ENCODE measurements around the gene CROT.

CROT gene

GRCh38 chr7:87375662-87376435, 30.4 kb downstream of the CROT start:
- Histone ChIP-seq H3K9ac (ENCODE audit: insufficient read length) (no peak overlapping the region), H3K27ac (no peak overlapping the region), H3K9me3 (ENCODE audit: low read depth, low read length) (no peaks in the 10 kb centered on the region), H3K36me3 (ENCODE audit: insufficient read depth, low read length) (no peaks in the 10 kb centered on the region), H3K4me3 (no peak overlapping the region)
- DNase-seq (ENCODE audit: low read depth, low spot score), result no peak
- TF ChIP-seq FOXP2 (optimal IDR thresholded peaks at IDR 0.05; ENCODE audit: control extremely low read depth, extremely low read length, insufficient read depth) (no peak), EZH2 (IDR thresholded peaks at IDR 0.05) (no peak), POLR2AphosphoS5 (IDR thresholded peaks at IDR 0.05; ENCODE audit: borderline replicate concordance, low read depth, low read length) (no peak)

GRCh38 chr7:87380905-87381304, 35.4 kb downstream of the CROT start:
- no peak for TF ChIP-seq POLR2AphosphoS5 (IDR thresholded peaks at IDR 0.05; ENCODE audit: borderline replicate concordance, low read depth, low read length)
- H3K27ac ChIP-seq, result no peak overlapping the region
- H3K9ac ChIP-seq (ENCODE audit: insufficient read length), result no peak overlapping the region
- H3K9me3 ChIP-seq (ENCODE audit: low read depth, low read length), result no peaks in the 10 kb centered on the region
- H3K36me3 ChIP-seq (ENCODE audit: insufficient read depth, low read length), result no peaks in the 10 kb centered on the region
- H3K4me3 ChIP-seq, result no peak overlapping the region
- DNase-seq (ENCODE audit: low read depth, low spot score), result no peak

DNA sequence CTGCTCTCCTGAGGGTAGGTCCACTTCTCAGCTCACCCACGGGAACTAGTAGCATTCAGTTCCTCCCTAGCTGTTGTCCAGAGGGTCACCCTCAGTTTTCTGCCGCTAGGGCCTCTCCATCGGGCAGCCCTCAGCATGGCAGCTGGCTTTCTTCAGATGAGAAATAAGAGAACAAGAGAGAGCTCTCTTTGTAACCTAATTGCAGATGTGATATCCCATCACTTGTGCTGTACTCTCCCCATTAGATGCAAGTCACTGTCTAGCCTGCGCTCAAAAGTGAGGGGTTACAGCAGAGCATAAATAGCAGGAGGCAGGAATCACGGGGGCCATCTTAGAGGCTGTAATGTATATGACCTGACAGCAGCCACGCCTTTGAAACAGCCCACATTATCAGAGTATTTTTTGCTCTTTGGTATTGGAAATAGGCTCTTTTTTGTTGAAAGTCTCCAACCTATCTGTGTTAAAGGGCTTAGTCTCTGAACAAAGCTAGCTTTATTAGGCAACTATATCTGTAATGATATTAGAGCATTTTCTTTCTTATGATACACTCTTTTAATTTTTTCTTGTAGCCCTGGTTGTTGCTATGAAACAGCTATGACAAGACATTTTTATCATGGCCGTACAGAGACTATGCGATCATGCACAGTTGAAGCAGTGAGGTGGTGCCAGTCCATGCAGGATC, 45.7 kb downstream of the CROT start:
- no peaks in the 10 kb centered on the region for H3K36me3 ChIP-seq (ENCODE audit: insufficient read depth, low read length)
- no peak for DNase-seq (ENCODE audit: low read depth, low spot score)
- H3K4me3 ChIP-seq, result no peak overlapping the region
- TF ChIP-seq POLR2AphosphoS5 (IDR thresholded peaks at IDR 0.05; ENCODE audit: borderline replicate concordance, low read depth, low read length) (no peak), EZH2 (IDR thresholded peaks at IDR 0.05) (no peak), FOXP2 (optimal IDR thresholded peaks at IDR 0.05; ENCODE audit: control extremely low read depth, extremely low read length, insufficient read depth) (no peak)
- H3K9ac ChIP-seq (ENCODE audit: insufficient read length), result no peak overlapping the region
- H3K27ac ChIP-seq, result no peak overlapping the region
- H3K9me3 ChIP-seq (ENCODE audit: low read depth, low read length), result no peaks in the 10 kb centered on the region

DNA sequence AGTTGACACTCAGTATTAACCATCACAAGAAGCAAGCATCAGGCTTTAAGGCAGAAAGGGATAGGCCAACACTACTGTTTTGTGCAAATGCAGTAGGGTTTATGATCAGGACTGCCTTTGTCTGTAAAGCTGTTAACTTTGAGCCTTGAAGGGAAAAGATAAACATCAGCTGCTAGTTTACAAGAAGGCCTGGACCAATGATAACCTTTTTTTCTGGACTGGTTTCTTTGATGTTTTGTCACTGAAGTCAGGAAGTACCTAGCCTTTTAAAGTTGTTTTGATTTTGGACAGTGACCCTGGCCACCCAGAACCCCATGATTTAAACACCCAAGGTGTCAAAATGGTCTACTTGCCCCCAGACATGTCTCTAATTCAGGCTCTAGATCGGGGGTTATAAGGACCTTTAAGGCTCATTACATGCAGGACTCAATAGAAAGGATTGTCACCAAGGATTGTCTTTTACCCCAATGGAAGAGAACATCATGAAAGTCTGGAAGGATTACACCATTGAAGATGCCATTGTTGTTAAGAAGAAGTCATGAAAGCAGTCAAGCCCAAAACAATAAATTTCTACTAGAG, 50.1 kb downstream of the CROT start:
- Histone ChIP-seq H3K4me3 (no peak overlapping the region), H3K36me3 (ENCODE audit: insufficient read depth, low read length) (no peaks in the 10 kb centered on the region), H3K27ac (no peak overlapping the region), H3K9ac (ENCODE audit: insufficient read length) (no peak overlapping the region), H3K9me3 (ENCODE audit: low read depth, low read length) (no peaks in the 10 kb centered on the region)
- no peak for DNase-seq (ENCODE audit: low read depth, low spot score)
- no peak for TF ChIP-seq FOXP2 (optimal IDR thresholded peaks at IDR 0.05; ENCODE audit: control extremely low read depth, extremely low read length, insufficient read depth)
- no peak for TF ChIP-seq EZH2 (IDR thresholded peaks at IDR 0.05)
- no peak for TF ChIP-seq POLR2AphosphoS5 (IDR thresholded peaks at IDR 0.05; ENCODE audit: borderline replicate concordance, low read depth, low read length)

DNA sequence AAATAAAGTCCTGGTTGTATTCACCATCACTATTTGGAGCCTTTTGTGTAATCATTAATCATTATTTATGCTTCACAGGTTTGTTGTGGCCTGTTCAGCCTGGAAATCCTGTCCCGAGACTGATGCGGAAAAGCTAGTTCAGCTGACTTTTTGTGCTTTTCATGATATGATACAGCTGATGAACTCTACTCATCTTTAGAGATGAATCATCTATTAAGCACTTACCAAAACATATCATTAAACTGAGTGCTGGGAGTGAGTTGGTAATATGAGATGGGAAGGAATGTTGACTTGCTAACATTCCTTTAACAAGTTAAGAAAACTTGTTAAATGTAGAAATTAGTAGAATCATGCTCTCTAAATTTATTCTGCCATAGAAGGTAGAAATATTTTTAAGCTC, 53.0 kb downstream of the CROT start:
- Histone ChIP-seq H3K4me3 (no peak overlapping the region), H3K36me3 (ENCODE audit: insufficient read depth, low read length) (no peaks in the 10 kb centered on the region), H3K9ac (ENCODE audit: insufficient read length) (no peak overlapping the region), H3K27ac (no peak overlapping the region), H3K9me3 (ENCODE audit: low read depth, low read length) (no peaks in the 10 kb centered on the region)
- DNase-seq (ENCODE audit: low read depth, low spot score), result no peak
- no peak for TF ChIP-seq POLR2AphosphoS5 (IDR thresholded peaks at IDR 0.05; ENCODE audit: borderline replicate concordance, low read depth, low read length)

- no peak for TF ChIP-seq EZH2 (IDR thresholded peaks at IDR 0.05)
- no peak for TF ChIP-seq FOXP2 (optimal IDR thresholded peaks at IDR 0.05; ENCODE audit: control extremely low read depth, extremely low read length, insufficient read depth)
- no peak for TF ChIP-seq POLR2AphosphoS5 (IDR thresholded peaks at IDR 0.05; ENCODE audit: borderline replicate concordance, low read depth, low read length)
- no peak overlapping the region for H3K9ac ChIP-seq (ENCODE audit: insufficient read length)
- DNase-seq (ENCODE audit: low read depth, low spot score), result no peak
- H3K27ac ChIP-seq, result no peak overlapping the region
- H3K36me3 ChIP-seq (ENCODE audit: insufficient read depth, low read length), result no peaks in the 10 kb centered on the region
- H3K4me3 ChIP-seq, result no peak overlapping the region
- no peaks in the 10 kb centered on the region for H3K9me3 ChIP-seq (ENCODE audit: low read depth, low read length)
Observed at GRCh38 chr7:87404674-87405073, 59.2 kb downstream of the CROT start.

DNA sequence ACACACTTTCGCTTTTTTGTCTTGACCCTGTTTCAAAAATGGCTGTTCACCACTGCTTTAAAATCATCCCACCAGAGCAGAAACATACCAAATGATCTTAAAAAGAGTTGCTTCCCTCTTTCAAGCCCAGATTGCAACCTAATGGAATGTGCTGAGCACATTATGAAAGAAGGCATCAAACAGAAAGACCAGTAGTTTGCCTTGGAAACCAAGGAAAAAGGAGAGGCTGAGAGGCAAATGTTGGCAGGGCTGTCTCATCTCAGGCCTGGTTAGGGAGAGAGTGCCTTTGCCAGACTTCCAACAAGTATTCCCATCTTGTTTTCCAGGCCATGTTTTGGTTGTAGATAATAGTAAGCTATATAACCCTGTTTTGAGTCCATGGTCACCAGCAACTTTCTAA, 65.7 kb downstream of the CROT start:
- Histone ChIP-seq H3K27ac (no peak overlapping the region), H3K36me3 (ENCODE audit: insufficient read depth, low read length) (no peaks in the 10 kb centered on the region), H3K4me3 (no peak overlapping the region), H3K9me3 (ENCODE audit: low read depth, low read length) (no peaks in the 10 kb centered on the region), H3K9ac (ENCODE audit: insufficient read length) (no peak overlapping the region)
- no peak for TF ChIP-seq FOXP2 (optimal IDR thresholded peaks at IDR 0.05; ENCODE audit: control extremely low read depth, extremely low read length, insufficient read depth)
- no peak for TF ChIP-seq EZH2 (IDR thresholded peaks at IDR 0.05)
- TF ChIP-seq POLR2AphosphoS5 (IDR thresholded peaks at IDR 0.05; ENCODE audit: borderline replicate concordance, low read depth, low read length), result no peak
- DNase-seq (ENCODE audit: low read depth, low spot score), result no peak

GRCh38 chr7:87413029-87413428, 67.6 kb downstream of the CROT start:
- Histone ChIP-seq H3K36me3 (ENCODE audit: insufficient read depth, low read length) (no peaks in the 10 kb centered on the region), H3K27ac (no peak overlapping the region), H3K9ac (ENCODE audit: insufficient read length) (no peak overlapping the region), H3K9me3 (ENCODE audit: low read depth, low read length) (no peaks in the 10 kb centered on the region), H3K4me3 (no peak overlapping the region)
- DNase-seq (ENCODE audit: low read depth, low spot score), result no peak
- TF ChIP-seq FOXP2 (optimal IDR thresholded peaks at IDR 0.05; ENCODE audit: control extremely low read depth, extremely low read length, insufficient read depth), result no peak
- TF ChIP-seq POLR2AphosphoS5 (IDR thresholded peaks at IDR 0.05; ENCODE audit: borderline replicate concordance, low read depth, low read length), result no peak
- TF ChIP-seq EZH2 (IDR thresholded peaks at IDR 0.05), result no peak
